IPS-11a (cell line): ENCODE results near the gene PPP1R37.

Experiments
- H3K4me3 ChIP-seq: one replicate; pipeline ENCODE4 v1.5.1; 2013; ENCODE audit warnings: low read depth, low read length, control low read depth

The PPP1R37 gene

DNA sequence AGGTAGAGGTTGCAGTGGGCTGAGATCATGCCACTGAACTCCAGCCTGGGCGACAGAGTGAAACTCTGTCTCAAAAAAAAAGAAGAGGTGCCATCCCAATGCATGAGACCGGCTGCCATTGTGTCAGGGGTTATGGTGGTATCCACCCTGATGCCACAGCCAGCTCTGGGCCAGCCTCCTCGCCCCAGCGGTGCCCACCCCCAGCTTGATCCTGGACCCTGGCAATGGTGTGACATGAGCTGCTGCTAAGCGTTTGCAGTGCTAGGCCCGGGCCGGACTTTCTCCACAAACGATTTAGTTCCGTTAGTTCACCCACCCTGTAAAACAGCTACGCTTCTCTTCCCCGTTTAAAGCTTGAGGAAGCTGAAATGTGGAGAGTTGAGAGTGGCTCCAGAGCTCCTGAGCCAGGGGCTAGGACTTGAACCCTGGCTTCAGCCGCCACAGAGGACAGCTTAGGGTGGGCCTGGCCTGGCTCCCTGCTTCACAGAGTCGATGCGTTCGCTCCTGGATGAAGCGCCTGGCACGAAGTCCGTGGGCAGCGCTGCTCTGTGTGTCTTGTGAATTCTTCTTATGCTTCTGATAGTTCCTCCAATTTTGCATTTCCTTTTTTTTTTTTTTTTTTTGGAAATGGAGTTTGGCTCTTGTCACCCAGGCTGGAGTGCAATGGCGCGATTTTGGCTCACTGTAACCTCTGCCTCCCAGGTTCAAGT lies 42.4 kb downstream of the PPP1R37 start:
- H3K4me3 ChIP-seq: no peak overlapping the region

DNA sequence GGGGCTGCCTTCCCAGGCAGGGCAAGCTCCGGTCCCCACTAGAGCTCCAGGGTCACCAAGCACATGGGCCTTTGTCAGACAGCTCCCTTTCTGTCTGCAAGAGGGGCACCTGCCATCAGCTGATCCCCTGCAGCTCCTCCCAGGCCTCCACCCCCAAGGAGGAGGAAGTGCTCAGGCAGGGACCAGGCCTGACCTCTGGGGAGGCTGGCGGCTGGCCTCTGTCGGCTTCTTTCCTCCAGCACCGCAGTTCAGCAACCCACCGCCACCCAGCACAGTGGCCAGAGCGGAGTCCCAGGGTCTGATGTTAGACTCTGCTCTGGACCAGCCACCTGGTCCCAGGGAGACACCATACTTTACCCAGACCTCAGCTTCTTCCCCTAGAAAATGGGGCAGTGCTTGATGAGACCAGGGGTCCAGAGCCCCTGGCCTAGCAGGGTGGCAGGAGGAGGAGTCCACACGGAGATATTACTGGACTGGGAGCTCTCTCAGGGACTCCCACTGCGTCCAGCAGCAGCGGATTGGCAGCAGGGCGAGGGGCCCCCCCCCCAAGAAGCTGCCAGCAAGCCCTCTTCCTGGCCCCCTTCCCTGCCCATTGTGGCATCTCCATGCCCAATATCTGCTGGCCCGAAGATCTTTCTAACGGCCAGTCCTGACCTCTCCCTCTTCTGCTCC lies 43.7 kb downstream of the PPP1R37 start:
- H3K4me3 ChIP-seq: no peak overlapping the region

DNA sequence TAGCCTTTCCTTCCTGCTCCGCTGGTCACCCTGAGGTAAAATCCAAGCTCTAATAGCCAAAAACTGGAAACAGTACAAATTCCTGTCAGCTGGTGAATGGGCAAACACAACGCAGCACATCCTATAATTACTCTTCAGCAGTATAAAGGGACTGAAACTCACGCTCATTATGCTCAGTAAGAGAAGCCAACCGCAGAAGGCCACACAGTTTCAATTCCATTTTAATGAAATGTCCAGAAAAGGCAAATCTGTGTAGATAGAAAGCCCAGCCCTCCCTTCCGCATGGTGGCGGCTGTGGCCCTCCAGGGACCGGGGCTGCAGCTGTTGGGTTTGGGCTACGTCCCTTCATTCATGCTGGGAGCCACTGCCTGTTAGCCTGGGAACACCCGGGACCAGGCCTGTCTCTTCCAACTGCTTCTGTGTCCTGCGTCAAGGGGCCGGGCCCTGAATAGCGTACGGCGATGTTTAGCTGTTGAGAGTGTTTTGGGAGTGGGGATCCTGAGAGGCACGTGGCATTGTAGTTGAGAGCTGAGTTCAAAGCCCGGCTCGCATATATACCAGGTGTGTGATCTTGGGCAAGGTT lies 44.3 kb downstream of the PPP1R37 start:
- H3K4me3 ChIP-seq: no peak overlapping the region

DNA sequence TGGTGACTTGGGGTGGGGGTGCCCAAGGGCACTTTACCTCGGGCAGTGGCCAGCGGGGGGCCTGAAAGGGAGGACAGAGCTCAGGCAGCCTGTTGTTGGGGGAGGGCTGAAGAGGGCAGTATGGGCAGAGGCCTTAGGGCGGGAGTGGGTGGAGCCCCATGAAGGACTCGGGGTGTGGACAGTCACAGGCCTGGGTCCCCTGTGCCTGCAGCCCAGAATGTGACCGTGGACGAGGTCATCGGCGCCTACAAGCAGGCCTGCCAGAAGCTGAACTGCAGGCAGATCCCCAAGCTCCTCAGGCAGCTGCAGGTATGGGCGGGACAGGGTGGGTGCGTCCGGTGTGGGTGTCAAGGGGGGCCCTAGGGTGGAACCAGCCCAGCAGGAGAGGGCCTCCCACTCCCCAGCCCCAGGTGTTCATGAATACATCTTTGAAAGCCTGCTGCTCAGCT lies 45.3 kb downstream of the PPP1R37 start:
- no peak overlapping the region for H3K4me3 ChIP-seq

DNA sequence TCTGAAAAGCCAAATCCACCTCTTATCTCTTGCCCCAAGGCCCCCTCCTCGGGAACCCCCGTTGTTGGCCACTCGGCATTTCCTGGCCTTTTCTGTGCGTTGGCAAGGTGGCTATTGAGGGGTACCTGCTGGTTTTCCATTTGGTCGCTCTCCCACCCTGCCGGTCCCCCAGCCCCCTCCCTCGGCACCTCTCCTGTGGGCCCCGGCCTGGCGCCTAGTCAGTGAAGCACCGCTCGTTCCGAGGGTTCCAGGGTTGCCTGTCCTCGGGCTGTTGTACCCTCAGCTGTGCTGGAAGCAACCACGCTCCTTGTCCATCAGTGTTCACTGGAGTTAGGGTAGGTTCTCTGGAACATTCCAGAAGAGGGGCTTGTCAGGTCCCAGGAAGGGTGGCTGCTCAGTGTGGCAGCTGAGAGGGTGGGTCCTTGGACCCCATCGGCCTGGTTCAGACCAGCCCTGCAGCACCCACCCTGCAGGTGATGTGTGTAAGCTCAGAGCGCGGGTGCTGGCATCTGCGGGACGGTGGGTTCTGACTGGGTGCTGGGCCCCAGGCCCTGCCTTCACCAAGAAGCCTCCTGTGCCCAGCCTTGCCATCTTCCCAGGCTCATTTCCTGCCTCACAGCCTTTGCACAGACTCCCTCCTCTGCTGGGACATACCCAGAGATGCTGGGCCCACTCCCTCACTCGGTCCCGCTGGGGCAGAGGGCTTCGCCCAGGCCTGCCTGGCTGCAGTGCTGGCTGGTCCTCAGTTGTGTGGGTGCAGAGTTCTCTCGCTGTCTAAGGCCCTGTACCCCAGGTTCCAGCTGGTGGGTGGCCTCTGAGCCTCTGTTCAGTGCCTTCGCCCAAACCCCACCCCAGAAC lies 46.5 kb downstream of the PPP1R37 start:
- H3K4me3 ChIP-seq: no peak overlapping the region

DNA sequence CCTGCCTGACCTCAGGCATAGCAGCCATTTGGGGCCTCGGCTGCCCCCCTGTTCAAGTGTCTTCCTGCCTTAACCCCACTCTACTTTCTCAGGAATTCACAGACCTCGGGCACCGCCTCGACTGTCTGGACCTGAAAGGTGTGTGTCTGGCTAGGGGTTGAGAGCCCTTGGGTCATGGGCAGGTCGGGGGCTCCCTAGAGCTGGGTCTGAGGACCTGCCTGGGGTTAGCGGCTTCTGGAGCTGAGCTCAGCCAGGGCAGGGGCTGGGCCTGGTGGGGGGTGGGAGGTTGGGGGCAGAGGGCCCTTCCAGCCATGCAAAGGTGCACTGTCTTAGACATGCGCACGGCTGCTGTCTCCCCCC lies 47.1 kb downstream of the PPP1R37 start:
- no peak overlapping the region for H3K4me3 ChIP-seq

DNA sequence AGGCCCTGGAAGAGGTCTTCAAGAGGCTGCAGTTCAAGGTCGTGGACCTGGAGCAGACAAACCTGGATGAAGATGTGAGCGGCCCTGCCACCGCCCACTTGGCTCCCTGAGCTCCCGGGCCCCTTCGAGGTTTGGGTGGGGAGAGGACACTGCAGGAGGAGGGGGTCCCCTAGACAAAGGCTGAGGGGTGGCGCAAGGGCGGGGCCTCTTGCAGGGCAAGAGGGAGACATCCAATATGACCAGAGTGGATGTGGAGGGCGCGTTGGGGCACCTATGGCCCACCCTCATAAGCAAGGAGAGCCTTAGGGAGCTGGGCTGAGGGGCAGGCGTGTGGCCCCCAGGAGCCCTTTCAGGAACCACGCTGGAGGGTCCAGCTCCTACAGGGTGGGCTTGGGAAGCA lies 47.6 kb downstream of the PPP1R37 start:
- H3K4me3 ChIP-seq: no peak overlapping the region

DNA sequence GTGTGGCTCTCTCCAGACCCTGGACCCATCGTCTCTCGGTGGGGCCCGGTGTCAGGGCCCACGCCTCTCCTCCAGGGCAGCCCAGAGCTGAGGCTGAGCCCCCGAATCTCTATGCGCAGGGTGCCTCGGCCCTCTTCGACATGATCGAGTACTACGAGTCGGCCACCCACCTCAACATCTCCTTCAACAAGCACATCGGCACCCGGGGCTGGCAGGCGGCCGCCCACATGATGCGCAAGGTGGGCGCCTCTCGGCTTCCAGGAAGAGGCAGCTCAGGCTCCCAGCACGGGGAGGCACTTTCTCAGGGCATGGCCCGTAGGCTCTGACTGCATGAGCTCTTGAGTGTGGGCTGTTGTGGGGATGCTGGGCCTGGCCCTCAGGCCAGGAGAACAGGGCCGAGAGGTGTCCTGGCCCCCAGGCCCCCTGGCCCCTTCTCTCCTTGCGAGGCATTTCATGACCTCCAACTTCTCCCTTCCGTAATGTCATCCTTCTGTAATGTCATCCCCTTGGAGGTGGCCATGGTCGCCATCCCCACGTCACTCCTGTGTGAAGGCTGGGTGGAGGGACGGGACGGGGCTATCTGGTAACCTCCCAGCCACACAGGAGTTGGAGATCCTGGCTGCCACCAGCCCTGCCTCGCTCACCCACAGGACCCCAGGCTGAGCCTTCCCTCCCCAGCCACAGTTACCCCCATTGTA lies 48.4 kb downstream of the PPP1R37 start:
- H3K4me3 ChIP-seq: no peak overlapping the region

DNA sequence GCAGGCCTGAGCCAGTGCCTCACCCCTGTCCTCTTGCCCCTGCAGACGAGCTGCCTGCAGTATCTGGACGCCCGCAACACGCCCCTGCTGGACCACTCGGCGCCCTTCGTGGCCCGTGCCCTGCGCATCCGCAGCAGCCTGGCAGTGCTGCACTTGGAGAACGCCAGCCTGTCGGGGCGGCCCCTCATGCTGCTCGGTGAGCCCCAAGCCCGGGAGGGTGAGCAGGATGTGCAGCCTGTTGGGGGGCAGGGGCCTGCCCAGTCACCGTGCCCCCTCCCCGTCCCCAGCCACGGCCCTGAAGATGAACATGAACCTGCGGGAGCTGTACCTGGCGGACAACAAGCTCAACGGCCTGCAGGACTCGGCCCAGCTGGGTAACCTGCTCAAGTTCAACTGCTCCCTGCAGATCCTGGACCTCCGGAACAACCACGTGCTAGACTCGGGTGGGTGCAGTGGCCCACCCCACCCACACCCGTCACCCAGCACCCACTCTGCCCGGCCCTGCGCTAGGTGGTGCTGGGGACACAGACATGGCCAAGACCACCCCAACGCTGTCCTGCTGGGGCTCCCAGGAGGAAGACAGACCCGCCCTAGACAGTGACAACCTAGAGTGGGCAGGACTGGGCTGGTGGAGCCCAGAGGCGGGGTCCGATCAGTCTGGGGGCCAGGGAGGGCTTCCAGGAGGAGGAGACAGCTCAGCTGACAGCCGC lies 49.2 kb downstream of the PPP1R37 start:
- H3K4me3 ChIP-seq: no peak overlapping the region

DNA sequence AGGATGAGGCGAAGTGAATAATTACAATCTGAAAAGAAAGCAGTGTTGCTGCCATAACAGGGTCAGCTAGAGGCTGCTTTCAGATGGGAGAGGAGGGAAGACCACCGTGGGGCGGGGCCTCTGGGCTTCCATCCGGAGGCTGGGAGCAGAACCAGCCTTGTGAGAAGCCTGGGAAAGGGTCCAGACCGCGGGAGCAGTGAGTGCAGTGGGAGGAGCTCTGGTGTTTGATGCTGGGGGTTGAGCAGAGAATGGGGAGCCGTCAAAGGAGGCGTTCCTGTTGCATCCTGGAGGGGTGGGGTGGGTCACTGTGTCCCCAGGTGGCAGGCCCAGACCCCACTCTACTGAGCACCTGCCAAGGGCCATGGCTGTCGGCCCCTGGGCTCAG lies 49.7 kb downstream of the PPP1R37 start:
- H3K4me3 ChIP-seq: no peak overlapping the region

DNA sequence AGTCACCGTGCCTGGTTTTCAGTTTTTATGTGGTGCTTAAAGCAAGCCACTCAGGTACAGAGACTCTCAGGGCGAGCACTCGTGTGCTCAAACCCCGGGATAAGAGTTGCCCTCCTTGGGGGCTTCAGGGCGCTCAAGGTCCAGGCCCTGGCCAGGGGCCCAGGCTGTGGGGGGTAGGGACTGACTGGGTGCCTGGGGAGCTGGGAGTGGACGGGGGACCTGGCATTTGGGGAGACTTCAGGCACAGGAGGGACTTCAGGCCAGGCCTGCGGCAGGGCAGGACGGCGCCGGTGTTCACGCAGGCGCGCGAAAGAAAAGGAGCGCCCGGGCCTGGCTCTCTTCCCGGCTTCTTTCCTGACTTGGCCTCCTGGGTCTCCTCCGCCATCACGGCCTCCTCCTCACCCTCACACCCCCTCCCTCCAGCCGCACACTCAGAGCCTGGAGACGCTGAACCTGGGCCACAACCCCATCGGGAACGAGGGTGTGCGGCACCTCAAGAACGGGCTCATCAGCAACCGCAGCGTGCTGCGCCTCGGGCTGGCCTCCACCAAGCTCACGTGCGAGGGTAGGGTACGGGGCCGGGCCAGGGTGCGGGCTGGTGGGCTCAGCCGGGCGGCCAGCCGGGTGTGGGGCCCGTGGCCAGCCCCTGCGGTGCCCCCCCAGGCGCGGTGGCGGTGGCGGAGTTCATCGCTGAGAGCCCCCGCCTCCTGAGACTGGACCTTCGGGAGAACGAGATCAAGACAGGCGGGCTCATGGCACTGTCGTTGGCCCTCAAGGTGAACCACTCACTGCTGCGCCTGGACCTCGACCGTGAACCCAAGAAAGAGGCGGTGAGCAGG lies 51.7 kb downstream of the PPP1R37 start:
- H3K4me3 ChIP-seq: no peak overlapping the region

DNA sequence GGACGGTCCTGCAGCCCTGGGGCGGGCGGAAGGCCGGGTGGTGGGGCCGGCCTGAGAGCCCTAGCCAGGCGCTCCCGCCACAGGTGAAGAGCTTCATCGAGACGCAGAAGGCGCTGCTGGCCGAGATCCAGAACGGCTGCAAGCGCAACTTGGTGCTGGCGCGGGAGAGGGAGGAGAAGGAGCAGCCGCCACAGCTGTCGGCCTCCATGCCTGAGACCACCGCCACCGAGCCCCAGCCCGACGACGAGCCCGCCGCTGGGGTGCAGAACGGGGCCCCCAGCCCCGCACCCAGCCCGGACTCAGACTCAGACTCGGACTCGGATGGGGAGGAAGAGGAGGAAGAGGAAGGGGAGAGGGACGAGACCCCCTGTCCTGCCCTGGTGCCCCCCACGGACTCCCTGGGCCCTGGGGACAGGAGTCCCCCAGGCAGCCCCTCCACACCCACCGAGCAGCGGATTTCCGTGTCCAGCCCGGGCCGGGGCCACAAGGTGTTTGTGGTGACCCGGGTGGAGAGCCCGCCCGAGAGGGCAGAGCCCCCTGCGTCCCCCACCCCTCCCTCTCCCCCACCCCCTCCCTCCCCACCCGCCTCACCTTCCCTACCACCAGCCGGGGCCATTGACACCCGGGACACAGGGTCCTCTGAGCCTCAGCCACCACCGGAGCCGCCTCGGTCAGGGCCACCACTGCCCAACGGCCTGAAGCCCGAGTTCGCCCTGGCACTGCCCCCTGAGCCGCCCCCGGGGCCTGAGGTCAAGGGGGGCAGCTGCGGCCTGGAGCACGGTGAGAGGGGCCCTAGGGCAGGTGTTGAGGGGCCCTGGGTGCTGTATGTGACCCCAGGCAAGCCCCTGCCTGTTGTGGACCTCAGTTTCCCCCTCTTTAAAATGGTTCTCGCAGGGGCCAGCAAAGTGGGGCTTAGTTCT lies 52.6 kb downstream of the PPP1R37 start:
- no peak overlapping the region for H3K4me3 ChIP-seq

DNA sequence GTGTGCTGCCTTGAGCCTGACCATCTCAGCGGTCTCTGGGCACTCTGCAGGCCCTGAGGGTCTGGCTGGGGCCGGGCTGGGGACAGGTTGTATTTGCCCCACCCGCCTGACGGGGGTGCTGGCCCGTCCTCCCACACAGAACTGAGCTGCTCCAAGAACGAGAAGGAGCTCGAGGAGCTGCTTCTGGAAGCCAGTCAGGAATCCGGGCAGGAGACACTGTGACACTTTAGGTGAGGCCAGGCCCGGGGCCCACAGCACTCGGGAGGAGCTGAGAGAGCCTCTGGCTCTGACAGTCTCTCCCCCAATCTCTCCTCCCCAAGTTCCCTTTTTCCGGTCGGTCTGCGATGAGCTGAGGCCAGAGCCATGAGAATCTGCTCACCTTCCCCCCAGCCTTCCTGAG lies 53.3 kb downstream of the PPP1R37 start:
- H3K4me3 ChIP-seq: no peak overlapping the region

DNA sequence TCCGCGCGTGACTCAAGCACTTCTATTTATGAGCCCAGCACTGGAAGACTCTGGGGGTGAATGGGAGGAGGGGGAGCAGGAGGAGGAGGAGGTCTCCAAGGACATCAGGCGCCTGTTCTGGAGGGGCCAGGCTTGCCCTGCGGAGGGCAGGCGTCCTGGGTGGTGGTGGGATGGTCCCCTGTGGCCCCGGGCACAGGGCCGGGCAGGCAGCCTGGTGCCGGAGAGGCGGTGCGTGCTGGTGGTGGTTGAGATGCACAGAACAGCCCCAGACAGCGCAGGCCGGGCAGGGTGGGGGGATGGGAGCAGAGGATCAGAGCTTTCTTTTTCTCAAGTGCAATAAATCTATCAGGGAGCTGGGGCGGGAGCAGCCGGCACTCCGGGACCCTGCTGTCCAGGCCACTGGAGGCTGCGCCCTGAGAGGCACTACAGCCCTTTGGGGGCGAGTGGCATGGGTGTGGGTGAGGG lies 53.8 kb downstream of the PPP1R37 start:
- H3K4me3 ChIP-seq: no peak overlapping the region

DNA sequence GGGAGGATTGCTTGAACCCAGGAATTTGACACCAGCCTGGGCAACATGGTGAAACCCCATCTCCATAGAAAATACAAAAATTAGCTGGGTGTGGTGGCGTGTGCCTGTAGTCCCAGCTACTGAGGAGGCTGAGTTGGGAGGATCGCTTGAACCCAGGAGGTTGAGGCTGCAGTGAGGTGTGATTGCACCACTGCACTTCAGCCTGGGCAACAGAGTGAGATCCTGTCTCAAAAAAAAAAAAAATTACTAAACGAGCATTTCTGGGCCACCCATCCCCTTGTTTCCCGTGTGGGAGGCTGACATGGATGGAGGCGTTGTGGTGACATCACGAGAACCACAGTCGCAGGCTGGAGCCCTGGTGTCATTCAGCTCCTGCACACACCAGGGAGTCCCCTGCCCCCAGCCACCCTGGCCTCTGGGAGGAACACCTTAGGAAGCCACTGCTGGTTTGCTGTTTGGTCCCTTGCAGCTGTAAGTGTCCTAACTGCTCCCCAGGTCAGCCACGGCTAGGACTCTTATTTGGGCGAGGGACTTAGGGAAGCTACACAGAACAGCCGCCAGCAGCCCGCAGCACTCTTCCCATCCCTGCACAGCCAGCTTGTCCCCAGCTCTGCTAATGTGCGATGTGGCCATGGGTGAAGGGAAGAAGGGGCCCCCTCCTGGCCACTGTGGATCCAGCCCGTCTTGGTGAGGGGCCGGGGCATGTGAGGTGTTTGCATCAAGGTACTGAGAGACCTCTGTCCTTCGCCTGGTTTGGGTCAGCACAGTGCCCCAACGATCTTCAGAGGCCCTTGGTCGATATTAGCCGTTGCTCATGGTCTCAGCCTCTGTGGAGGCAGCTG lies 55.1 kb downstream of the PPP1R37 start:
- H3K4me3 ChIP-seq: no peak overlapping the region

DNA sequence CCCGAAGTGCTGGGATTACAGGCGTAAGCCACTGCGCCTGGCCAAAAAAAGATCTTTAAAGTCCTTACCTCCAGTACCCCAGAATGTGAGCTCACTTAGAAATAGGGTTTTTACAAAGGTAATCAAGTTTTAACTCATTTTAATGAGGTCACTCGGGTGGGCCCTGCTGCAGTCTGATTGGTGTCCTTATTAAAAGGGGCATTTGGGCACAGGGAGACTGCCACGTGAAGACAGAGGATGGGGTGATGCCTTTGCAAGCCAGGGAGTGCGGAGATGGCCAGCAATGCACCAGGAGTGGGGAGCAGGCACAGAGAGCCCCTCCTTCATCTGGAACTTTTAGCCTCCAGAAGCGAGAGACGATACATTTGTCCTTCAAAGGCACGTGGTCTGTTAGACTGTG lies 56.1 kb downstream of the PPP1R37 start:
- H3K4me3 ChIP-seq: no peak overlapping the region

DNA sequence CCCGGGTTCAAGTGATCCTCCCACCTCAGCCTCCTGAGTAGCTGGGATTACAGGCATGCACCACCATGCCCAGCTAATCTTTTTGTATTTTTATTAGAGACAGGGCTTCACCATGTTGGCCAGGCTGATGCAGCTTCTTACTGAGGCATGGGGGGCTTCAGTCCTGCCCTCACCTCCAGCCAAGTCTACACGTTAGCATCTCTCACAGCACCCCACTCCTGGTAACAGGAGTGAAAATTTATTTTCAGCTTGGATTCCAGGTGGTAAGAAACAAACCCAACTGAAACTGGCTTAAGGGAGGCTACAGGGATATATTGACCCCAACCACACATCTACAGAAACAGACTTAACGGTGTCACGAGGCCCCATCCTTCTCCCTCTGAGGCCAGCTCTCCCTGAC lies 57.2 kb downstream of the PPP1R37 start:
- H3K4me3 ChIP-seq: no peak overlapping the region
